HepG2 (cell line): ENCODE data around the gene AUTS2. TPM values are rescaled to one million over a fixed set of nuclear protein-coding genes. Genes with fewer than 3 reads are reported as not detected.

ENCODE experiments used
- ATAC-seq: fragments of 200-7000 bp; cut with Tn5 transposase; 3 replicates; pipeline ENCODE4 v1.9.1; 2020; ENCODE audit warnings: mild to moderate bottlenecking, moderate library complexity
- BruUV-seq: library from RNA; stranded (reverse); fragments of 400-500 nt; replicated peaks from 2 replicates; lab custom pipeline; 2021; lab: Mats Ljungman, UMichigan
- CTCF ChIA-PET: fragments of 300-600 bp; formaldehyde crosslinking; extraction: SDS; loops from one replicate; lab custom pipeline; 2021; ENCODE audit warnings: low total read pairs, inconsistent platforms, low intra/inter-chr PET ratio; lab: Yijun Ruan, JAX
- POLR2A ChIA-PET: fragments of 350-600 bp; sonication (Branson Sonifier 250); formaldehyde crosslinking; loops from one replicate; lab custom pipeline; 2020; ENCODE audit warnings: antibody characterized with exemption, inconsistent platforms; lab: Yijun Ruan, JAX
- DNase-seq: peaks from one replicate; pipeline ENCODE4 v3.0.0-alpha.2; 2015; ENCODE audit warnings: low spot score
- FAIRE-seq: peaks from 3 replicates; lab custom pipeline; 2011; peaks lifted over from hg19 to GRCh38; lab: Jason Lieb, UNC
- H2AFZ ChIP-seq: one replicate; pipeline ENCODE4 v1.6.1; 2011; ENCODE audit warnings: low read length, inconsistent platforms
- H3K27ac ChIP-seq: fragments of 300-600 bp; 3 replicates; pipeline ENCODE4 v1.8.0; 2011; ENCODE audit warnings: mixed run types, mild to moderate bottlenecking, mixed read lengths, low read length, inconsistent platforms; ENCODE audit not compliant: insufficient read depth; ENCODE audit errors: extremely low read length
- H3K27me3 ChIP-seq, 2 experiments: fragments of 200-600 bp in 1 of 2; 2 replicates in 1 of 2; 3 replicates in 1 of 2; pipeline versions ENCODE4 v1.6.0 to v1.8.0; 2011; ENCODE audit warnings: low read length in 2 of 2, mild to moderate bottlenecking in 2 of 2, moderate library complexity in 2 of 2, inconsistent platforms in 1 of 2; ENCODE audit not compliant: insufficient read depth in 2 of 2, control insufficient read depth in 1 of 2
- H3K36me3 ChIP-seq, 2 experiments: fragments of 200-600 bp in 1 of 2; replicated peaks in 1 of 2; 2 replicates in 1 of 2; 3 replicates in 1 of 2; pipeline versions ENCODE4 v1.5.1 to v1.8.0; 2011; ENCODE audit warnings: low read length in 2 of 2, inconsistent platforms in 1 of 2; ENCODE audit not compliant: insufficient read depth in 2 of 2, control insufficient read depth in 1 of 2
- H3K4me1 ChIP-seq: 2 replicates; pipeline ENCODE4 v1.5.1; 2012; ENCODE audit warnings: low read length, inconsistent platforms; ENCODE audit not compliant: insufficient read depth
- H3K4me2 ChIP-seq: 2 replicates; pipeline ENCODE4 v1.6.0; 2011; ENCODE audit warnings: low read depth, low read length, inconsistent platforms
- H3K4me3 ChIP-seq, 3 experiments: fragments of 200-600 bp in 1 of 3; sonication (generic), shearing (Covaris generic) in 1 of 3; replicated peaks in 1 of 3; 2 replicates each; pipeline ENCODE4 v1.5.1; 2011 to 2016; ENCODE audit warnings: low read length in 3 of 3, inconsistent platforms in 2 of 3, low read depth in 2 of 3, mild to moderate bottlenecking in 2 of 3, control low read depth in 1 of 3, mixed read lengths in 1 of 3; ENCODE audit not compliant: insufficient read depth in 1 of 3
- H3K79me2 ChIP-seq: one replicate; pipeline ENCODE4 v1.6.1; 2011; ENCODE audit warnings: low read length, inconsistent platforms; ENCODE audit not compliant: insufficient read depth
- H3K9ac ChIP-seq: 2 replicates; pipeline ENCODE4 v1.6.0; 2011; ENCODE audit warnings: mild to moderate bottlenecking, low read depth, low read length, inconsistent platforms; ENCODE audit not compliant: insufficient read depth
- H3K9me3 ChIP-seq: 2 replicates; pipeline ENCODE4 v1.5.1; 2012; ENCODE audit warnings: mild to moderate bottlenecking, low read length
- H4K20me1 ChIP-seq: 2 replicates; pipeline ENCODE4 v1.6.0; 2011; ENCODE audit warnings: inconsistent platforms, mild to moderate bottlenecking, low read length, moderate library complexity; ENCODE audit not compliant: insufficient read depth
- ARID2 ChIP-seq: sonication (generic); formaldehyde crosslinking; IDR thresholded peaks from 2 replicates; pipeline ENCODE4 v1.8.1; 2022; ENCODE audit warnings: mild to moderate bottlenecking, missing genetic modification reagents, borderline replicate concordance
- ATM ChIP-seq: fragments of 450-650 bp; IDR thresholded peaks from 2 replicates; pipeline ENCODE4 v1.7.1; 2017; ENCODE audit warnings: mild to moderate bottlenecking, borderline replicate concordance
- KLF16 ChIP-seq, 2 experiments: sonication (generic) in 1 of 2; formaldehyde crosslinking in 1 of 2; IDR thresholded peaks; 2 replicates each; pipeline versions ENCODE4 v1.6.1 to v1.8.0; 2016 to 2023; ENCODE audit warnings: missing genetic modification reagents in 2 of 2, missing compliant biosample characterization in 1 of 2
- PCBP2 ChIP-seq: fragments of 200-400 bp; formaldehyde crosslinking; optimal IDR thresholded peaks from 2 replicates; pipeline ENCODE3; 2018; ENCODE audit warnings: low read length, low read depth; ENCODE audit not compliant: poor library complexity, severe bottlenecking
- REL ChIP-seq: sonication (generic); formaldehyde crosslinking; conservative IDR thresholded peaks from 2 replicates; pipeline ENCODE4 v1.8.0; 2022; ENCODE audit warnings: mild to moderate bottlenecking, missing genetic modification reagents, moderate library complexity
- SNAI1 ChIP-seq: sonication (generic); formaldehyde crosslinking; IDR thresholded peaks from 2 replicates; pipeline ENCODE4 v1.5.0; 2020; ENCODE audit warnings: mild to moderate bottlenecking, missing genetic modification reagents, borderline replicate concordance
- SYNCRIP ChIP-seq: fragments of 200-400 bp; formaldehyde crosslinking; IDR thresholded peaks from 2 replicates; pipeline ENCODE4 v1.6.1; 2018; ENCODE audit warnings: mild to moderate bottlenecking, low read depth, low read length; ENCODE audit not compliant: insufficient read depth
- TBX2 ChIP-seq: sonication (generic); formaldehyde crosslinking; IDR thresholded peaks from 2 replicates; pipeline ENCODE4 v1.5.0; 2020; ENCODE audit warnings: missing genetic modification reagents, mild to moderate bottlenecking, borderline replicate concordance
- TCF12 ChIP-seq, 2 experiments: fragments of 450-650 bp in 1 of 2; sonication (generic) in 1 of 2; formaldehyde crosslinking in 1 of 2; IDR thresholded peaks; 2 replicates each; pipeline versions ENCODE4 v1.6.1 to v1.8.0; 2017 to 2022; ENCODE audit warnings: antibody characterized with exemption in 1 of 2, mild to moderate bottlenecking in 1 of 2, missing genetic modification reagents in 1 of 2, moderate library complexity in 1 of 2
- ZBTB7A ChIP-seq: sonication (generic); formaldehyde crosslinking; IDR thresholded peaks from 2 replicates; pipeline ENCODE4 v1.8.0; 2022; ENCODE audit warnings: mild to moderate bottlenecking, missing genetic modification reagents
- ZNF101 ChIP-seq: sonication (generic); formaldehyde crosslinking; IDR thresholded peaks from 2 replicates; pipeline ENCODE4 v1.4.0; 2020; ENCODE audit warnings: mild to moderate bottlenecking, low read depth, missing genetic modification reagents, borderline replicate concordance
- ZNF547 ChIP-seq: sonication (generic); formaldehyde crosslinking; IDR thresholded peaks from 2 replicates; pipeline ENCODE4 v1.5.1; 2020; ENCODE audit warnings: mild to moderate bottlenecking, missing genetic modification reagents
- ZSCAN30 ChIP-seq: sonication (generic); formaldehyde crosslinking; IDR thresholded peaks from 2 replicates; pipeline ENCODE4 v1.5.0; 2020; ENCODE audit warnings: mild to moderate bottlenecking, missing genetic modification reagents
- WGBS: methylation state at CpG from one replicate; pipeline ENCODE4 v1.1.6; 2017; ENCODE audit warnings: low lambda C conversion rate; 5-methylcytosine and 5-hydroxymethylcytosine counted together
- in situ Hi-C: cut with HindIII; loops from 2 replicates; pipeline ENCODE4 v1.10.0; 2017; ENCODE audit warnings: low pct_unique_long_range_greater_than_20kb; ENCODE audit not compliant: extremely low pct_ligation_motif_present
- intact Hi-C: fragments of 100-400 bp; cut with micrococcal nuclease; formaldehyde crosslinking; loops from one replicate; pipeline ENCODE4 v1.10.0; 2022; ENCODE audit not compliant: unreplicated experiment
- polyA plus RNA-seq, 8 experiments: library from polyadenylated mRNA; depleted of rRNA in 3 of 8; stranded (reverse) in 7 of 8; unstranded in 1 of 8; fragments of >200 nt; fragmentation: Illumina TruSeq in 4 of 8; extraction: Trizol in 4 of 8; gene quantifications; 2 replicates each; pipeline versions ENCODE4 v1.2.1 to v1.2.3, GENCODE V29; 2011 to 2016; ENCODE audit warnings: low read depth in 4 of 8, missing spikeins in 1 of 8, mixed read lengths in 1 of 8; ENCODE audit not compliant: insufficient read depth in 1 of 8
- total RNA-seq, 5 experiments: library from RNA; depleted of rRNA; stranded (reverse); fragments of >200 nt; fragmentation: Illumina TruSeq; extraction: Trizol; gene quantifications; 2 replicates each; pipeline ENCODE4 v1.2.3, GENCODE V29; 2016; ENCODE audit warnings: low read depth in 1 of 5
- TF ChIP-seq, protein P1 (sequence below): sonication (generic); formaldehyde crosslinking; IDR thresholded peaks from 2 replicates; pipeline ENCODE4 v1.8.0; 2022; ENCODE audit warnings: mild to moderate bottlenecking, missing genetic modification reagents; ENCODE audit not compliant: insufficient replicate concordance
- TF ChIP-seq, protein P2 (sequence below): sonication (generic); formaldehyde crosslinking; IDR thresholded peaks from 2 replicates; pipeline ENCODE4 v1.5.0; 2020; ENCODE audit warnings: mild to moderate bottlenecking, missing genetic modification reagents, moderate library complexity

Gene AUTS2
- total and polyA plus RNA-seq, 2 of the 13 experiments (the other 11 are each of a cell fraction or from before 2014, with no cell fraction given) = 0.38 TPM; not detected in 1

DNA sequence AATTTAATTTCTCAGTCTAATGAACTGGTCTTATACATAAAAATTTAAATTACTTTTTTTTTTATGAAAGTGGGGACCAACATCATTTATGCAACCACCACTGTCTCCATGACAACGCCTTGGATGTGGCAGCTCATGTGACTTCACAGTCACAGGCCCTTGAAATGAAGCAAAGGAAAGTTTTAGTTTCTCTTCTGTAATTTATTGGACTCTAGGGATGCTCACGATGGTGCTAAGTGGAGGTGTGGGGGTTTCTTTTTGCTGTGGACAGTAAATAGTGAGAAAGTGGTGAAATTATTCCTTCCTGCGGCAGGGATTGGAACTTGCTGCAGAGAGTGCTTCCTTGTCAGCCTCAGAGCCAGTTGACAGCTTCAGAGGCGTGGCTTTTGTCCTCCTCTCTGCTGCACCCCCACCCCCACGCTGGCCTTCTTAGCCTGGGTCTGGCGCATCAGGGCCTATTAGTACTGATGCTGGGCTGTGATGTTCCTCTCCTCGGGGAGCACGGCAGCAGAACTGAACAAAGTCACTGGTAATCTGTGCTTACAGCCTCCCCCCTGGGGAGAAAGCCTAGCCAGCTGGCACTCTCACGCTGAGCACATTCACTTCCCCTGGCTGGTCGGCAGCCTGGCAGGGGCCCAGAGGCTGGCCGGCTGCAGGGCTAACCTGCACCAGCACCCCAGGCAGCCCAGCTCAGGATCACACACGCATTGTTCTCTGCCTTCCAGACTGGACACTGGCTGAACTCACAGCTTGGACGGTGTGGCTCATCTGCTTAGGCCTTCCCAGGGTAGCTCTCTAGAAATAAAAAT is 1016.2 kb downstream of the AUTS2 start:
- ATAC-seq (no peak), DNase-seq (no peak), FAIRE-seq (no peak)
- Histone ChIP-seq H3K79me2 (no peaks in the 10 kb centered on the region), H3K36me3 (no peaks in the 10 kb centered on the region), H3K4me1 (no peaks in the 10 kb centered on the region), H3K27me3 (no peaks in the 10 kb centered on the region; a peak in 1 of 5 replicates), H3K4me3 (no peak overlapping the region), H3K9ac (no peak overlapping the region), H3K27ac (no peak overlapping the region), H3K4me2 (no peak overlapping the region), H2AFZ (no peak overlapping the region), H4K20me1 (no peaks in the 10 kb centered on the region), H3K9me3 (no peaks in the 10 kb centered on the region)
- ChIA-PET CTCF (no interaction called here), POLR2A (no interaction called here)
- BruUV-seq = no TSS peak
- intact Hi-C loops = no loop called here
- WGBS = 36% methylated on average over 6 of the region's 13 CpGs
- in situ Hi-C loops = no loop called here
- TF ChIP-seq, protein P1, sequence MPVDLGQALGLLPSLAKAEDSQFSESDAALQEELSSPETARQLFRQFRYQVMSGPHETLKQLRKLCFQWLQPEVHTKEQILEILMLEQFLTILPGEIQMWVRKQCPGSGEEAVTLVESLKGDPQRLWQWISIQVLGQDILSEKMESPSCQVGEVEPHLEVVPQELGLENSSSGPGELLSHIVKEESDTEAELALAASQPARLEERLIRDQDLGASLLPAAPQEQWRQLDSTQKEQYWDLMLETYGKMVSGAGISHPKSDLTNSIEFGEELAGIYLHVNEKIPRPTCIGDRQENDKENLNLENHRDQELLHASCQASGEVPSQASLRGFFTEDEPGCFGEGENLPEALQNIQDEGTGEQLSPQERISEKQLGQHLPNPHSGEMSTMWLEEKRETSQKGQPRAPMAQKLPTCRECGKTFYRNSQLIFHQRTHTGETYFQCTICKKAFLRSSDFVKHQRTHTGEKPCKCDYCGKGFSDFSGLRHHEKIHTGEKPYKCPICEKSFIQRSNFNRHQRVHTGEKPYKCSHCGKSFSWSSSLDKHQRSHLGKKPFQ (CRISPR knock-in tag) = no peak
- TF ChIP-seq REL (CRISPR knock-in tag) = no peak
- no peak for TF ChIP-seq TCF12 (IDR thresholded peaks at IDR 0.05)
- TF ChIP-seq TCF12 (CRISPR knock-in tag; IDR thresholded peaks at IDR 0.05) = no peak
- no peak for TF ChIP-seq PCBP2
- no peak for TF ChIP-seq SYNCRIP
- TF ChIP-seq TBX2 = no peak
- no peak for TF ChIP-seq ARID2 (CRISPR knock-in tag)
- TF ChIP-seq, protein P2, sequence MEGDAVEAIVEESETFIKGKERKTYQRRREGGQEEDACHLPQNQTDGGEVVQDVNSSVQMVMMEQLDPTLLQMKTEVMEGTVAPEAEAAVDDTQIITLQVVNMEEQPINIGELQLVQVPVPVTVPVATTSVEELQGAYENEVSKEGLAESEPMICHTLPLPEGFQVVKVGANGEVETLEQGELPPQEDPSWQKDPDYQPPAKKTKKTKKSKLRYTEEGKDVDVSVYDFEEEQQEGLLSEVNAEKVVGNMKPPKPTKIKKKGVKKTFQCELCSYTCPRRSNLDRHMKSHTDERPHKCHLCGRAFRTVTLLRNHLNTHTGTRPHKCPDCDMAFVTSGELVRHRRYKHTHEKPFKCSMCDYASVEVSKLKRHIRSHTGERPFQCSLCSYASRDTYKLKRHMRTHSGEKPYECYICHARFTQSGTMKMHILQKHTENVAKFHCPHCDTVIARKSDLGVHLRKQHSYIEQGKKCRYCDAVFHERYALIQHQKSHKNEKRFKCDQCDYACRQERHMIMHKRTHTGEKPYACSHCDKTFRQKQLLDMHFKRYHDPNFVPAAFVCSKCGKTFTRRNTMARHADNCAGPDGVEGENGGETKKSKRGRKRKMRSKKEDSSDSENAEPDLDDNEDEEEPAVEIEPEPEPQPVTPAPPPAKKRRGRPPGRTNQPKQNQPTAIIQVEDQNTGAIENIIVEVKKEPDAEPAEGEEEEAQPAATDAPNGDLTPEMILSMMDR (CRISPR knock-in tag) = no peak
- TF ChIP-seq ZNF547 (CRISPR knock-in tag) = no peak
- no peak for TF ChIP-seq ATM
- TF ChIP-seq SNAI1 = no peak
- TF ChIP-seq KLF16 (CRISPR knock-in tag; IDR thresholded peaks at IDR 0.05) = no peak
- TF ChIP-seq ZSCAN30 (CRISPR knock-in tag) = no peak
- no peak for TF ChIP-seq ZBTB7A (CRISPR knock-in tag)
- no peak for TF ChIP-seq ZNF101 (CRISPR knock-in tag)
